Measurements from ENCODE around the gene CNPY1.

CNPY1 gene

DNA sequence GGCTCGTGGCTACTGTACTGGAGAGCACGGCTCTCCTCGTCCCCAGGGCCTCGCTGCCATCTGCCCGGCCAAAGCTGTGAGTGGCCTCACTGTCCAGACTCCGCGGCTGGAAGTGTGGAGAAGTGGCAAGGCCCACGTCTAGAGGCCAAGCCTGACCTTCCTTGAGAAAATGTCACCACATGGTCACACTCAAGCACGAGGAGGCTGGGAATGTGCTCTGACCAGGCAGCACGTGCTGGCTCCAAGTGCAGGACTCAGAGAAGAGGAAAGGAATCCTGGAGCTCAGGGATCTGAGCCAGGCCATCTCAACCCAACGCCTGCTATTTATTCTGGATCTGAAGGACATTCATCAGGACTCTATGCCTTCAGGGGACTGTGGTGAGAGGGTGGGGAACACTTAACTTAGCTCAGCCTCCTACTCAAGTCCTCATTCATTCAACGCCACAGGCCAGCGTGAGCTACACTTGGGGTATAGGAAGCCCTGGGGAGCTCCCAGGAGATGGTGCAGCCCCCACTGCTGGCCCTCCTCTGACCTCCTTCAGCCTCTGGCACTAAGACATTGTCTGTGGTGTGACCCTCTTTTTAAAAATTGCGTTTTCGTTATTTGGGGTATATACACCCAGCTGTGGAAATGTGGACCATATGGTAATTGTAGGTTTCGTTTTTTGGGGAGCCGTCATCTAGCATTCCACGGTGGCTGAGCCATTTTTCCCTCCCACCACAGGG lies 59.4 kb downstream of the CNPY1 start:
- no peak for DNase-seq

DNA sequence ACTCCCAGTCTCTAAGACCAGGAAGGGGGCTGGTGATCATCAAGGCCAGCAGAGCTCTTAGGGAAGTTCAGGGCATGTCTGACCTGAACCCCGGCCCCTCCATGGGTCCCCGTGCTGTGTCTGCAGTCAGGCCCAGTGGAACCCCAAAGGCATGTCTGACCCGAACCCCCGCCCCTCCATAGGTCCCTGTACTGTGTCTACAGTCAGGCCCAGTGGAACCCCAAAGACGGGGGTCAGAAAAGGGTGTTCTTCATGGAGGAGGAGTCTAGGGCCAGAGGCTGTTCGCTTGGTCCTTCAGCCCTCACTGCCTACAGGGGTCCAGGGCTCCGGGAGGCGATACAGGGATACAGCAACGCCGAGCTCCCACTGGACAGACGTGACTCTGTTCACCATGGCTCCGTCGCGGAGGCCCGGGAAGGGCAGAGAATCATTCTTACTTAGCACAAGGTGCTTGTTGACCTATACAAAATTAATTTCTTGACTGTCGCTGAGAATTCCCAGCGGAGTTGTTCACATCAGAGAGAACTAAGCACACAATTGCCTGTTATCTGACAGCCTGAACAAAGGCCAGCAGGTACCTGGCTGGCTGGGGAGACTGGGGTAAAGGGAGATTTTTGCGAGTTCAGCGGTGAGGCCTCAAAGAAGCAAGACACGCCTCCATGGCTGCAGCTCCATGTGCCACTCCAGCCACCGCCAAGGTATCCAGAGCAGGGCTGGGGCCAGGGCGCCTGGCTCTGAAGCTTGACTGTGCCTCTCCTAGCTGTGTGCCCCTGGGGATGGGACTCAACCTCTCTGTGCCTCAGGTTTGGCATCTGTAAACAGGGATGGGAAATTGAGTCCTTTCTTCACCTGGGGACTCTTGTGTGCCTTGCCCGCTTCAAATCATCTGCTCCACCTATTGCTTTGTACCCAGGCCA lies 61.6 kb downstream of the CNPY1 start:
- DNase-seq, result no peak

DNA sequence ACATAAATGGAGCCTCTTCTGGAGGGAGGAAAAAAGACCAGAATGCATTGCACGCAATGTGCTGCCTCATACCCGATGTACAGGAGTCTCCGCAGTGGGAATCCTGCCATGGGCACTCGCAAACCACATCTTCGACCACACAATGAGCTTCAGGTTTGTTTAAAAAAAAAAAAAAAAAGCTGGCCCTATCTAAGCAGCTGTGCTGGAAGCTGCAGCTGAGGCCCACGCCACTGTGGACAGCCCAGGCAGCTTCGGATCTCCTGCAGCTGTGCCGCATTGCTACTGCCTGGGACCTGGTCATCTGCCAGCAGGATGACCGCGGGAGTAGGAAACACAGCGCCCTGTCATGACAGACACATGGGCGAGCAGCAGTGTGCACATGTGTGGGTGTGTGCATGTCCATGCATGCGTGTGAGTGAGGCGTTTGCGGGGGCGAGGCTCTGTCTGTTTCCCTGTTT lies 62.5 kb downstream of the CNPY1 start:
- no peak for DNase-seq

DNA sequence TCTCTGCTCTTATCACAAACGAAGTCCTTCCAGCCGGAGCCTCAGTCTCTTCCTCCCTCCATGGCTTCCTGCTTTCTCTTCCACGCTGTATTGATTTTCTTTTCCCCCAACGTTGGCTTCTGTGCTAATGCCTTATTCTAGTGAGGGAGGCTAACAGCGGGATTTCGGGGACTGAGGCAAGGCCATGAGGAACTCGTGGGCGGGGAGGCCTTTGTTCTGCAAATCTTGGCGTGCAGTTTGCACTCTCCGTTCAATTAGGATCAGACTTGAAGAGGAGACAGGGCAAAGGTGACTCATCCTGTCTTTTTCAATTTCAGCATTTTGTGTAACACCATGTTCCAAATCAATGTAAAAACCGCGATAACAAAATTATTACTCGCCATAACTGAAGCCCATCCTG lies 63.1 kb downstream of the CNPY1 start:
- DNase-seq, result no peak

DNA sequence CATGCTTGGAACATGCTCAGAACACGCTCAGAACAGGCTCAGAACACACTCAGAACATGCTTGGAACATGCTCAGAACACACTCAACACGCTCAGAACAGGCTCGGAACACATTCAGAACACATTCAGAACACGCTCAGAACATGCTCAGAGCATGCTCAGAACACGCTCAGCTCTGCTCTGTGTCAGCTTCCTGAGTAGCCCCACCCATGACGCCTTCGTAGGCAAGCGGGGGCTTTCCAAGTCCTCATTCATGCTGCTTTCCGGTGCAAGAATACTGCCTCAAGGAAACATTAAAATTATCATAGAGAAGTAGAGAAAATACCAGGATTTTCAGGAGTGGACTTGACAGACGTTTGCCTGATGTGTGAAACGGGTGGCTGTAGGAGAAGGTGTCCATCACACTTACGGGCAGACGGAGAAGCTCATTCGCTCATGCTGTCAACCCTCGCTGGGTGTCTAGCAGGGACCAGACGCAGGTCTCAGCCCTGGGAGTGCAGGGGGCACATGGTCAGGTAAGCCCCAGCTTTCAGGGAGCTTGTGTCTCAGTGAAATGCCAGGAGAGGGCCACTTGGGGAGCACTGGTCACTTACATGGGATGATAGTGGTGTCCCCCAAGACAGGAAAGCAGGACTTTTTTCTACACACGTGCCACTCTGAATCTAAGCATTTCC lies 63.7 kb downstream of the CNPY1 start:
- DNase-seq, result no peak

DNA sequence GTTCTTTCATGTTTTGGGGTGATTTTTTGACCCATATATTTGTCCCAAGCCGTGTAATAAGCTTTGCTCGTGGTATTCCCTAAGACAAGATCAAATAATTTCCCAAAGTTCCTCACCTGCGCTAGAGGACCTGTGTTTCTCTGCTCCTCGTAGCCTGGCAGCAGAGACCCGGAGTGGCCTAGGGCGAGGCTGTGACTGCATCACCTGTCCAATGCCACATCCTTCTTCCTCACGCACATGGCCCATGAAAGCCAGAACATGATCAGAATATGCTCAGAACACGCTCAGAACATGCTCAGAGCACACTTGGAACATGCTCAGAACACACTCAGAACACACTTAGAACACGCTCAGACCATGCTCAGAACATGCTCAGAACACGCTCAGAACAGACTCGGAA lies 64.6 kb downstream of the CNPY1 start:
- no peak for DNase-seq

DNA sequence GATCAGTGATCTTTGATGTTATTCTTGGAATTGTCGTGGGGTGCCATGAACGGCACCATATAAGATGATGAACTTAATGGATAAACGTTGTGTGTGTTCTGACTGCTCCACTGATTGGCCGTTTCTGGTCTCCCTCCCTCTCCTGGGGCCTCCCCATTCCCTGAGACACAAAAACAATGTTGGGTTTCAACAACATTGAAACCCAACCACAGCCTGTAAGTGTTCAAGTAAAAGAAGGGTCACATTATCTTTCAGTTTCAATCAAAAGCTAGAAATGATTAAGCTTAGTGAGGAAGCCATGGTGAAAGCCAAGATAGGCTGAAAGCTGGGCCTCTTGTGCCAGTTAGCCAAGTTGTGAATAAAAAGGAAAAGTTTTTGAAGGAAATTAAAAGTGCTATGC lies 68.9 kb downstream of the CNPY1 start:
- no peak for DNase-seq

DNA sequence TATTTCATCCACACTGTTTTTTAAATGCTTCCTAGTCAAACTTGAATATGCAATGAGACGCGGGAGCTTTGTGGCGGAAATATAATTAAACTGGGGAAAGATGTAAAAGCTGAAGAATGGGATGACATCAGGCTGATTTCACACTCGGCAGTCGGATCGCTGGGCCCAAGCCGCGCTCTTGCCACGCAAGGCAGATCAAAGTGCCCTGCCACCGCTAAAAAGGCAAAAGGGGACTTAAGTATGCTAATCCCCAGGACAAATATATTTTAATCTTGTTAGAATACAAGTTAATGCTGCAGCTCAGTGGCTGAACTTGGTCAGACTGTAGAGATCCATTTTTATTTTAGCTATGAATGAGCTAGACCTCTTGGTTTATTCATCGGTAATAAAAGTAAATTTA lies 74.6 kb downstream of the CNPY1 start:
- DNase-seq, result no peak

DNA sequence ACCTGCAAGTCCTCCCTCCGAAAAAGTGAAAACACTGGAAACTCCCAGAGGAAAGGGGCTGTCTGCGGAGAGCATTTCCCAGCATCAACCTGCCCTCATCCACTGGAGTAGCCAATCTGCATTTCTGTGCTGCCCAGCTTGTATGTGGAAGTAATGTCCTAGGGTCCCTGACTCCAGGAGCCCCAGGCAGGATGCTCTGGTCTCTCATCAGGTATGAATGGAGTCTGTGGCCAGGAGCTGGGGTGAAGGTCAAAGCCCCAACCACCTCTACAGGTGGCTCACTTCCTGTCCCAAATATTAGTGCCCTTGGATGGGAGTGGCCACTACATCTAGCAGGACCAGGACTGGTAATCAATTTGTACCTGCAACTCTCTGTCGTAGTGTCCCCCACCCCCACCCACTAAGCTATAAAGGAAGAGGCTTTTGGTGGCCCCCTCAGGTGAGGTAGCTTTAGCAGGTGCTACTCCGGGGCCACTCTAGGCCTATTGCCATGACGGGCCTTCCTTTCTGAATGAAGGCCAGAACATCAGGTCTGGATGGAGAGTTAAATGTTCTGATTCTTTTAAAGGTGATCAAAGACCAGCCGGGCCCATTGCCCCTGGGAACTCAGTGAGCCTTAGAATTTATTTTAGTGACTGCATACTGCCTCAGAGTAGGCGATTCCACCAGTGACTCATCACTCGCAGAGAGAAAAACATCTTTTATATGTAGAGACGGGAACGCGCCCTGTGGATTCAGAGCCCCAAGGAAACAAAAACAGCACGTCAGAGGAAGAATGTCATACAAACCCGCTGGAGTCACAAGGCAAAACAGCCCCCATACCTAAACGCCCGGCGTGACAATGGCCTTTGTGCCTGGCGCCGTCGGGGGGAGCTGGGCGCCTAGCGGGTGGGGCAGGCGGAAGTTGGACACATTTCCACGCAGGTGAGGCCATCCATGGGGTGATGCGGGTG lies 75.4 kb downstream of the CNPY1 start:
- DNase-seq, result no peak

DNA sequence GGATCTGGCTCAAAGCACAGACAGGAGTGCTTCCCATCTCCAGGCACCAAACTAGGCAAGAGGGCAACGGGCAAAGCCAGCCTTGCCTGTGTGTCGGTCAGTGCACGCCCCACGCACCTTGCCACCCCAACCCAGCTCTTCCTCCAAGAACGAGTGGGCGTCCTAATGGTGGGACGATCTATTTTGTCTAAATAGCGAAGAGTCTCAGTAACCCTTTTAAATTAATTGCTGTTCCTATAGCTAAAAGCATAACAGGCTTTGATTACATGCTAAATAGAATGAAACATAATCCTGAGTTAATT lies 76.2 kb downstream of the CNPY1 start:
- no peak for DNase-seq

DNA sequence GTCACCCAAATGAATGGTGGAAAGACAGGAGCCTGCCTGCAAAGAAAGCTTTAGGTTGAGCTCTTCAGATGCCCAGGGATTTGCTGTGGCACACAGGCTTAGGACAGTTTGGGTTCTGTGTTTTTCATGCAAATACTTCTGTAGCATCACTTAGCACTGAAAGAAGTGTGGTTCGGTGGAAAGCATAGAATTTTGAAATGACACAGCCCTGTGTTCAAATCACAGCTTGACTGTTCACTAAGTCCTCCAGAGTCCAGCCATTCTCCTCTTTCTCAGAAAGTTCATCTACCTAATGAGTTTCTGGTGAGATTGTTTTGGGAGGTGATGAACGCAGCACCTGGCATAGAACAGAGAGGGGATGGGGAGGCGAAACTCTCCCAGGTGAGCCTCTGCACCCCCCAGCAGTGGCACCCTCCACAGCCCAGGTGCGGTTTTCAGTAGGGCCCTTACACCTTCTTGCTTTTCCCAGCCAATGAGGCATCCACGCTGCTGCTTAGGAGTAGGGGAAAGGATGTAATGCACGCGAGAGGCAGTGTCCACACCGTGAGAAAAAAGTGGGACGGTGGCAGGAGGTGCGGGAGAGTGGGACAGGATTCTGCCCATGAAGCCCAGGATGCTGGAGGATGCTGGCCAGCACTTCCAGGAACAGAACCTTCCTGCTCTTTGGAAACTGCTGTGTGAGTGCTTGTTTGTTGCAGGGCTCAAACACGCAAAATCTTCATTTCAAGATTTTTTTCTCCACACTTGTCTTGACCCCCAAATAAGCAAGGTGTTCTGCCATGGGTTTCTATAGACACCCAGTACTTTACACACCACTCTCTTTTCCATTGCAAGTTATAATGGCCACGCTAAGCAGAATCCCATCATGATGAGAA lies 76.8 kb downstream of the CNPY1 start:
- no peak for DNase-seq

DNA sequence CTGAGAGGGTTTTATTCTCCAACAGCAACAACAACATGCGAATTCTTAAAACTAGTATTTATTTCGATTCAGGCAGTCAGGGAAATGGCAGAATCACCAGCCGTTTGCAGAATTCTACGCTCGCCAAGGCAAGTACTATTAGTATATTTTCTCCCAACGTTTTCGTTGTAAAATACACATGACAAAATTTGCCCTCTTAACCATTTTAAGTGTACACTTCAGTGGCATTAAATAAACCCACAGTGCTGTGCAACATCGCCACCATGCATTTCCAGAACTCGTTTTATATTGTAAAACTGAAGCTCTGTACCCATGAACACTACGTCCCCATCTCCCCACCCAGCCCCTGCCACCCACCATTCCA lies 77.6 kb downstream of the CNPY1 start:
- no peak for DNase-seq

DNA sequence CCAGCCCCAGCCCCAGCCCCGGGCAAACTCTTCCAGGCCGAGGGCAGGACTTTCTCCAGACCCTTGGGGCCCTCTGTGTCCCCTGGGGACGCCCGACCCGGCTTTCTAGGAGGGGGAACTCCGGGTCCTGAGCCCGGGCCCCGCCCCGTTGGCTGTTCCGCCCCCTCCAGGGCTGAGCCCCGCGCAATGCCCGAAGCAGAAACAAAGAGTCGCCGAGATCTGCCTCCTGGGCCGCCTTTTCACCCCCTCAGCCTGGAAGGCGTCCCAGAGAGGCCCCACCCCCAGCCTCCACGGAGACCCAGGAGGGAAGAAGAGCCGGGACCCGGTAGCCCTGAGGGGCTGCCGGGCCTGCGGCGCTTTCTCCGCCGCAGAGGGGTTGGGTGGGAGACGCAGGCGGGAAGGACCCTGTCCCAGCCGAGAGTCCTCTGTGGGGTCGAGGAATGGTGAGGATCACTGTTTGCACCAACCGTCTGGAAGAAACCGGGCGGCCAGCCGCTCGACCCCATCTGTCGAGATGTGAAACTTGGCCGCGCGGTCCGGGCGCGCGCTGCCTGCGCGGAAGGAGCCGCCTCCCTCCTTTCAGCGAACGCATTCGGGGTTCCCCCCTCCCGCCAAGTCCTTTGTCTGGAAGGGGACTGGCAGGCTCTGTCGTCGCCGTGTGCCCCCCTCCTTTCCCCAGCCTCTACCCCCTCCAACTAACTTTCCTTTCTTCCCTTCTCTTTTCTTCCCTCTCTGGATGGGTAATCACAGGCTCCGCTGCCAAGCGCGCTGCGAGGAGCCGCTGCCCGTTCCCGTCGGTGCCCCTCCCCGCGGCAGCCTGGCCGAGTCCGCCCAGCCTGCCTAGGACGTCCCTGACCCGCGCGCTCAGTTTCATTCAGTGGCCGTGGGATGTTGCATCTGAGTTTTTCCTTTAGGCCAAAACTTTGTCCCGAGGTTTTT lies 78.2 kb downstream of the CNPY1 start:
- DNase-seq, result no peak

DNA sequence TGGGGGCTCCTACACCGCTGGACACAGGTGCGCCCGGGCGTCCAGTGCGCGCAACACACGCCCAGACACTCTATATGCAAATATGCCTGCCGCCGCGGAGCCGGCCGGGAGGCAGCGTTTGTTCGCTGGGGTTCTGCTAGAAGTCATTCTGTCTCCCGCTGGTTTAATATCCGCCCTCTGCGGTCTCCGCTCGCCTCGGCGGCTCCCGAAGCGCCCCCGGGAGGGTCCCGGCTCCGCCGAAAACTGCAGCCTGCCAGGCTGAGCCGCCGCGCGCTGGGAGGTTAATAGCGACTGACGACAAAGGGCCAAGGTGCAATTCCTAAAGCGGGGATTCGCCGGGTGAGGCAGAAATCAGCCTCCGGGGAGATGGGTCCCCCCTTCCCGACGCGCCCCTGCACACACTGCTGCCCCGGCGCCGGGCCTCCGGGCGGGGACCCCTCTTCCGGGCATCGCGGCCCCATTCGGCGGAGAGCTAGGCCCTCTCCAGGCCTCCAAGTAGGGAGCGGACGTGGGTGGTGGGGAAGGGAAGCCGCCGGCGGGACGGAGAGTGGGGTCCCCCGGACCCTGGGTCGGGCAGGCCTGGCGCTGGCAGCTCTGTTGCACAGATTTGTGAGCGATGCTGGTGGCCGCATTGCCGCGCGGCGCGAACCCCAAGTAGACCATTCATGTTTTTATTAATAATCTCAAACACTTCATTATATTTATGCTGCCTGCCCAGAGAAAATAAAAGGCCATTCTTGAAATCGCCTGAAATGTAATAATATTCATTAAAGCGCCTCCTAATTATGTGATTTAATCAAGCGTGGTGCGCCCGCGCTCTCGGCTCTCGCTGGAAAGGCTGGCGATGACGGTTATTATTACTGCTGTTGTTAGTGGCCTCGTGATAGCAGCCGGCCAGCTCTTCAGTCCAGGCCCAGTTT lies 79.3 kb downstream of the CNPY1 start:
- no peak for DNase-seq

DNA sequence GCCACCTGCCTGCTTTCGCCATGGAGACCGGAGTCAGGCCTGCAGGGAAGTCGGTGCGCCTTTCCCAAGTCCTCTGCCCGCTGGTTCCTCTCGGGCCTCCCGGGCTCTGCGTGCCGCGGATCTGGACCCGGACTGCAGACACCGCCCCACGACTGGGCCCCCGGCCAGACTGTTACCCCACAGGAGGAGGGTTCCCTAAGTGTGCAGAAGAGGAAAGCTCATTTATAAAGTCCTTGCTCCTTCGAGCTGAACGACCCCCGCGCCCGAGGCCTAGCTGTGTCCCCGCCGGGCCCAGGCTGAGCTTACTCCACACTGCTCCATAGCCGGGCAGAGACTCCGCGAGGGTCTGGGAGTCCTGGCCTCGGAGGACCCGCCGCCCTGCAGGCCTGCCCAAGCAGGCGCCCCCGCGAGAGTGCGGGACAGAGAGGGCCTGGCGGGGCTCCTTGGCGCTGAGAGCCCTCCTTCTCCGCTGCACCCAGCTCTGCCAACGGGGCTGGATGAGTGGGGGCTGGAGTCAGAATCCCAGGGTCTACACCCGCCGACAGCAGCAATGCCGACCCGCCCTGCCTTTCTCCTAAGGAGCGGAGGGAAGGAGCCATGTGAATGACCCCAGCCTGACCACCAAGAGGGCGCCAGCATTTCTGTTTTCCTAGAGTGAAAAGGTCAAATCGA lies 80.1 kb downstream of the CNPY1 start:
- DNase-seq, result no peak

DNA sequence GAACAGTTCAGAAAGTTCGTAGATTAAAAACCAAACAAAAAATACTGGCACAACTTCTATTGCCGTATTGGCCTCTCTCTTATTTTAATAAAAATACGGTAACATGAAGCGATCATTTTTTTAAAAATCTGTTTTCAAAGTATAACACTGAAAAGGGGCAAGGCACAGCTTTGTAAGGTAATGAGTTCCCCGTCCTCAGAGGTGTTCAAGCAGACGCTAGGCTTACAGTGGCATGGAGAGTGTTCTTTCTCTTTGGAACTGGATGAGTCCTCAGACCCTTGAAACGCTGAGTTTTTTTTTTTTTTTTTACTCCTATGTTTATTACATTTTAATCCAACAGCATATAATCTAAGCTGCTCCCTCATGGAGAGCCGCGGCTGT lies 80.6 kb downstream of the CNPY1 start:
- no peak for DNase-seq

DNA sequence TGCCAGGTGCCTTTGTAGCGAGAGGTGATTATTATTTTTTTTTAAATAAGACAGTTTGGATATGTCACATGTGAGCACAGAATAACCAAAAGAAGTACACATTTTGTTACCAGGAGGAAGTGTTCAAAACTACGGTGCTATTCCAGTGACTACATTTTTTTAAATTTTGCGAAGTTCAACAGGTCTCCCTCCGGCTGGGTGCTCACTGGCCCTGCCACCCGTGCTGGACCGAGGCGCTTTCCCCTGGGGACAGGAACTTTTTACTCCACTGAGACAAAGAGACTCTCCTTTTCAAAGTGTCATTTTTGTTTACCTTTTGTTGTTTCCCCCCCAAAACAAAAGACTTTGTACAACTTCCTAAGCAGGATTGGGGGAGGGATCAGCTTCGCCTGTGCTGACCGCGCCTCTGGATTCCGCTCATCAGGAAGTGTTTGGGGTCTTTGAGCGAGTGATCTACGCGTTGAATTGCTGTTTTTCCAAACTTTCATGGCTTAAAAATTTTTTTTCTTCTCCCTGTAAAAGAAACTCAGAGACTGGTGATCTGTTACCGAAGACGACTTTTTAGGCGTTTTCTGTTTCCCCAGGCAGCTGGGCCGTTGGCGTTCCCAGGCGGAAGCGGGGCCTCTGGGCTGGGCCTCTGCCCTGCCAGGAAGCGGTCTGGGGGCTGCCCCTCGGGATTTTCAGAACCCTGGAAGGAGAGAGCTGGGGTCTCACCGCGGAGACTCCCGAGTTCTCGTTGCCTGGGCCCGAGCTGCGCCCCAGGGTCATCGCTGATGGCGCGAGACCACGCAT lies 81.2 kb downstream of the CNPY1 start:
- no peak for DNase-seq

DNA sequence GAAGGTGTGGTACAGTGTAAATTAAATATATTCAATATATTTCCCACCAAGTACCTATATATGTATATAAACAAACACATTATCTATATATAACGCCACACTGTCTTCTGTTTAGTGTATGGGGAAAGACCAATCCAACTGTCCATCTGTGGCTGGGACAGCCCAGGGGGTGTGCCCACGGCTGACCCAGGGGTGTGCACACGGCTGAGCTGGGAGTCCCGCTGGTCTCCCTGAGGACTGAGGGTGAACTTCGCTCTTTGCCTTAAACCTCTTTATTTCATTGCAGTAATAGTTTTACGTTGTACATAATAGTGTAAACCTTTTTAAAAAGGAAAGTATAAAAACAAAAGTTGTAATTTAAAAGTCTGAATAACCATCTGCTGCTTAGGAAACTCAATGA lies 82.2 kb downstream of the CNPY1 start:
- DNase-seq, result no peak
